ENCODE results near the gene ZNF8.

- TF ChIP-seq CTCF (conservative IDR thresholded peaks at IDR 0.05), result no peak
- TF ChIP-seq ZFX (IDR thresholded peaks at IDR 0.05), result no peak
Measured at GRCh38 chr19:58291943-58292342, 13.2 kb downstream of the ZNF8 start.

Measured in C4-2B (cell line).